Neural cell (in vitro differentiated cells): Measurements from ENCODE around the gene SIGLEC5.

Source experiments
- EP300 ChIP-seq: fragments of 450-650 bp; conservative IDR thresholded peaks from 2 replicates; pipeline ENCODE4 v1.6.1; 2014; ENCODE audit warnings: antibody characterized with exemption, mild to moderate bottlenecking, moderate library complexity; ENCODE audit not compliant: poor library complexity, severe bottlenecking
- EZH2 ChIP-seq: fragments of 200-600, 300-800 bp; shearing (Covaris generic), sonication (generic); IDR thresholded peaks from 2 replicates; pipeline ENCODE4 v1.6.1; 2014; ENCODE audit warnings: antibody characterized with exemption, low read length, borderline replicate concordance, mild to moderate bottlenecking; ENCODE audit not compliant: insufficient read depth, poor library complexity, severe bottlenecking
- POLR2AphosphoS5 ChIP-seq: IDR thresholded peaks from 2 replicates; pipeline ENCODE4 v1.6.1; 2012
- RAD21 ChIP-seq: fragments of 450-650 bp; conservative IDR thresholded peaks from 2 replicates; pipeline ENCODE4 v1.6.1; 2014; ENCODE audit warnings: antibody characterized with exemption, mild to moderate bottlenecking, moderate library complexity
- TF ChIP-seq, protein P1 (sequence below): fragments of 450-650 bp; IDR thresholded peaks from 2 replicates; pipeline ENCODE4 v1.5.1; 2014; ENCODE audit warnings: antibody characterized with exemption, mild to moderate bottlenecking, moderate library complexity; ENCODE audit not compliant: poor library complexity, severe bottlenecking
- TF ChIP-seq, protein P2 (sequence below): IDR thresholded peaks from 2 replicates; pipeline ENCODE4 v1.6.1; 2012; ENCODE audit warnings: borderline replicate concordance

DNA sequence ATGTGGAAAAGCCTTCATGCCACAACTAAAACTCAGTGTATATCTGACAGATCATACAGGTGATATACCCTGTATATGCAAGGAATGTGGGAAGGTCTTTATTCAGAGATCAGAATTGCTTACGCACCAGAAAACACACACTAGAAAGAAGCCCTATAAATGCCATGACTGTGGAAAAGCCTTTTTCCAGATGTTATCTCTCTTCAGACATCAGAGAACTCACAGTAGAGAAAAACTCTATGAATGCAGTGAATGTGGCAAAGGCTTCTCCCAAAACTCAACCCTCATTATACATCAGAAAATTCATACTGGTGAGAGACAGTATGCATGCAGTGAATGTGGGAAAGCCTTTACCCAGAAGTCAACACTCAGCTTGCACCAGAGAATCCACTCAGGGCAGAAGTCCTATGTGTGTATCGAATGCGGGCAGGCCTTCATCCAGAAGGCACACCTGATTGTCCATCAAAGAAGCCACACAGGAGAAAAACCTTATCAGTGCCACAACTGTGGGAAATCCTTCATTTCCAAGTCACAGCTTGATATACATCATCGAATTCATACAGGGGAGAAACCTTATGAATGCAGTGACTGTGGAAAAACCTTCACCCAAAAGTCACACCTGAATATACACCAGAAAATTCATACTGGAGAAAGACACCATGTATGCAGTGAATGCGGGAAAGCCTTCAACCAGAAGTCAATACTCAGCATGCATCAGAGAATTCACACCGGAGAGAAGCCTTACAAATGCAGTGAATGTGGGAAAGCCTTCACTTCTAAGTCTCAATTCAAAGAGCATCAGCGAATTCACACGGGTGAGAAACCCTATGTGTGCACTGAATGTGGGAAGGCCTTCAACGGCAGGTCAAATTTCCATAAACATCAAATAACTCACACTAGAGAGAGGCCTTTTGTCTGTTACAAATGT, 42.7 kb downstream of the SIGLEC5 start:
- TF ChIP-seq, protein P1, sequence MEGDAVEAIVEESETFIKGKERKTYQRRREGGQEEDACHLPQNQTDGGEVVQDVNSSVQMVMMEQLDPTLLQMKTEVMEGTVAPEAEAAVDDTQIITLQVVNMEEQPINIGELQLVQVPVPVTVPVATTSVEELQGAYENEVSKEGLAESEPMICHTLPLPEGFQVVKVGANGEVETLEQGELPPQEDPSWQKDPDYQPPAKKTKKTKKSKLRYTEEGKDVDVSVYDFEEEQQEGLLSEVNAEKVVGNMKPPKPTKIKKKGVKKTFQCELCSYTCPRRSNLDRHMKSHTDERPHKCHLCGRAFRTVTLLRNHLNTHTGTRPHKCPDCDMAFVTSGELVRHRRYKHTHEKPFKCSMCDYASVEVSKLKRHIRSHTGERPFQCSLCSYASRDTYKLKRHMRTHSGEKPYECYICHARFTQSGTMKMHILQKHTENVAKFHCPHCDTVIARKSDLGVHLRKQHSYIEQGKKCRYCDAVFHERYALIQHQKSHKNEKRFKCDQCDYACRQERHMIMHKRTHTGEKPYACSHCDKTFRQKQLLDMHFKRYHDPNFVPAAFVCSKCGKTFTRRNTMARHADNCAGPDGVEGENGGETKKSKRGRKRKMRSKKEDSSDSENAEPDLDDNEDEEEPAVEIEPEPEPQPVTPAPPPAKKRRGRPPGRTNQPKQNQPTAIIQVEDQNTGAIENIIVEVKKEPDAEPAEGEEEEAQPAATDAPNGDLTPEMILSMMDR, result no peak
- TF ChIP-seq, protein P2, sequence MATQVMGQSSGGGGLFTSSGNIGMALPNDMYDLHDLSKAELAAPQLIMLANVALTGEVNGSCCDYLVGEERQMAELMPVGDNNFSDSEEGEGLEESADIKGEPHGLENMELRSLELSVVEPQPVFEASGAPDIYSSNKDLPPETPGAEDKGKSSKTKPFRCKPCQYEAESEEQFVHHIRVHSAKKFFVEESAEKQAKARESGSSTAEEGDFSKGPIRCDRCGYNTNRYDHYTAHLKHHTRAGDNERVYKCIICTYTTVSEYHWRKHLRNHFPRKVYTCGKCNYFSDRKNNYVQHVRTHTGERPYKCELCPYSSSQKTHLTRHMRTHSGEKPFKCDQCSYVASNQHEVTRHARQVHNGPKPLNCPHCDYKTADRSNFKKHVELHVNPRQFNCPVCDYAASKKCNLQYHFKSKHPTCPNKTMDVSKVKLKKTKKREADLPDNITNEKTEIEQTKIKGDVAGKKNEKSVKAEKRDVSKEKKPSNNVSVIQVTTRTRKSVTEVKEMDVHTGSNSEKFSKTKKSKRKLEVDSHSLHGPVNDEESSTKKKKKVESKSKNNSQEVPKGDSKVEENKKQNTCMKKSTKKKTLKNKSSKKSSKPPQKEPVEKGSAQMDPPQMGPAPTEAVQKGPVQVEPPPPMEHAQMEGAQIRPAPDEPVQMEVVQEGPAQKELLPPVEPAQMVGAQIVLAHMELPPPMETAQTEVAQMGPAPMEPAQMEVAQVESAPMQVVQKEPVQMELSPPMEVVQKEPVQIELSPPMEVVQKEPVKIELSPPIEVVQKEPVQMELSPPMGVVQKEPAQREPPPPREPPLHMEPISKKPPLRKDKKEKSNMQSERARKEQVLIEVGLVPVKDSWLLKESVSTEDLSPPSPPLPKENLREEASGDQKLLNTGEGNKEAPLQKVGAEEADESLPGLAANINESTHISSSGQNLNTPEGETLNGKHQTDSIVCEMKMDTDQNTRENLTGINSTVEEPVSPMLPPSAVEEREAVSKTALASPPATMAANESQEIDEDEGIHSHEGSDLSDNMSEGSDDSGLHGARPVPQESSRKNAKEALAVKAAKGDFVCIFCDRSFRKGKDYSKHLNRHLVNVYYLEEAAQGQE, result no peak
- TF ChIP-seq EP300, result no peak
- no peak for TF ChIP-seq EZH2
- TF ChIP-seq POLR2AphosphoS5, result no peak
- no peak for TF ChIP-seq RAD21
